LNCAP (cell line): ENCODE results near the gene ZNF281.

Source experiments
- TF ChIP-seq, protein P1 (sequence below): fragments of 450-650 bp; IDR thresholded peaks from 2 replicates; pipeline ENCODE4 v1.5.1; 2017; ENCODE audit warnings: mild to moderate bottlenecking

Gene ZNF281, protein sequence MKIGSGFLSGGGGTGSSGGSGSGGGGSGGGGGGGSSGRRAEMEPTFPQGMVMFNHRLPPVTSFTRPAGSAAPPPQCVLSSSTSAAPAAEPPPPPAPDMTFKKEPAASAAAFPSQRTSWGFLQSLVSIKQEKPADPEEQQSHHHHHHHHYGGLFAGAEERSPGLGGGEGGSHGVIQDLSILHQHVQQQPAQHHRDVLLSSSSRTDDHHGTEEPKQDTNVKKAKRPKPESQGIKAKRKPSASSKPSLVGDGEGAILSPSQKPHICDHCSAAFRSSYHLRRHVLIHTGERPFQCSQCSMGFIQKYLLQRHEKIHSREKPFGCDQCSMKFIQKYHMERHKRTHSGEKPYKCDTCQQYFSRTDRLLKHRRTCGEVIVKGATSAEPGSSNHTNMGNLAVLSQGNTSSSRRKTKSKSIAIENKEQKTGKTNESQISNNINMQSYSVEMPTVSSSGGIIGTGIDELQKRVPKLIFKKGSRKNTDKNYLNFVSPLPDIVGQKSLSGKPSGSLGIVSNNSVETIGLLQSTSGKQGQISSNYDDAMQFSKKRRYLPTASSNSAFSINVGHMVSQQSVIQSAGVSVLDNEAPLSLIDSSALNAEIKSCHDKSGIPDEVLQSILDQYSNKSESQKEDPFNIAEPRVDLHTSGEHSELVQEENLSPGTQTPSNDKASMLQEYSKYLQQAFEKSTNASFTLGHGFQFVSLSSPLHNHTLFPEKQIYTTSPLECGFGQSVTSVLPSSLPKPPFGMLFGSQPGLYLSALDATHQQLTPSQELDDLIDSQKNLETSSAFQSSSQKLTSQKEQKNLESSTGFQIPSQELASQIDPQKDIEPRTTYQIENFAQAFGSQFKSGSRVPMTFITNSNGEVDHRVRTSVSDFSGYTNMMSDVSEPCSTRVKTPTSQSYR

DNA sequence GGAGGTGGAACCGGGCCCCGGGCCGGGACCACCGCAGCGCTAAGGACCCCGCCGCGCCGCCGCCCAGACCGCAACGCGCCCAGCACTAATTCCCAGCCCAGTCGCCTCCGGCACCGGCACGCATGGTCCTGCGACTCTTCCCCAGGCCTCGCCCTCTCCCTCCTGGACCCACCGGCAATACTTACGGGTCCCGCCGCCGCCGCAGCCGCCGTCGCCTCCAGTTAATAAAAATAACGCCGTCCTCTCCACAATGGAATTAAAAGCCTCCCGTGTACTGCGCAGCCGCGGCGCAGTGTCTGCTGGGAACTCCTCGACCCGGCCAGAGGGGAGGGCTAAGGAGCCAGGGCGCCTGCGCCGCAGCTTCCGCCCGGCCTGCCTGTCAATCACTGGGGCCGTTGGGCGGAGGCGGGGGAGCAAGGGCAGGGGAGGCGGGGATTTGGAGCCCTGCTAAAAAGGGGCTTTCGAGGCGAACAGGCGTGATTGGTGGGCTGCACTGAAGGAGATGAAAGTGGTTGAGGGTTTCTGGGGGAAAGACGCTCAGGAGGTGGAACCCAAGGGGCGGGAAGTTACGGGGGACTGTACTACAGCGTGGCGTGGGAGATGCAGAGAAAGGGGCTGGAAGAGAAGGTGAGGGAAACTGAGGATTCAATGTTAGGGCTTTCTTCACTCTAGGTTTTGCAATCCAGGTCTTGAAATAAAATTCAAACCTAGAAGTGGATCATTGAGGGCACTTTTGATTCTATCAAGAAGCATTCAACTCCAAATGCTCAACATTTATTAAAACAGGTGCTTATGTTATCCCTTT lies at the start of gene ZNF281:
TSS of gene ZNF281 (minus strand) at position 276 of the 805 bp plus-strand sequence. CDS start 331 bp downstream, outside the sequence.
- TF ChIP-seq, protein P1, sequence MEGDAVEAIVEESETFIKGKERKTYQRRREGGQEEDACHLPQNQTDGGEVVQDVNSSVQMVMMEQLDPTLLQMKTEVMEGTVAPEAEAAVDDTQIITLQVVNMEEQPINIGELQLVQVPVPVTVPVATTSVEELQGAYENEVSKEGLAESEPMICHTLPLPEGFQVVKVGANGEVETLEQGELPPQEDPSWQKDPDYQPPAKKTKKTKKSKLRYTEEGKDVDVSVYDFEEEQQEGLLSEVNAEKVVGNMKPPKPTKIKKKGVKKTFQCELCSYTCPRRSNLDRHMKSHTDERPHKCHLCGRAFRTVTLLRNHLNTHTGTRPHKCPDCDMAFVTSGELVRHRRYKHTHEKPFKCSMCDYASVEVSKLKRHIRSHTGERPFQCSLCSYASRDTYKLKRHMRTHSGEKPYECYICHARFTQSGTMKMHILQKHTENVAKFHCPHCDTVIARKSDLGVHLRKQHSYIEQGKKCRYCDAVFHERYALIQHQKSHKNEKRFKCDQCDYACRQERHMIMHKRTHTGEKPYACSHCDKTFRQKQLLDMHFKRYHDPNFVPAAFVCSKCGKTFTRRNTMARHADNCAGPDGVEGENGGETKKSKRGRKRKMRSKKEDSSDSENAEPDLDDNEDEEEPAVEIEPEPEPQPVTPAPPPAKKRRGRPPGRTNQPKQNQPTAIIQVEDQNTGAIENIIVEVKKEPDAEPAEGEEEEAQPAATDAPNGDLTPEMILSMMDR = no peak

DNA sequence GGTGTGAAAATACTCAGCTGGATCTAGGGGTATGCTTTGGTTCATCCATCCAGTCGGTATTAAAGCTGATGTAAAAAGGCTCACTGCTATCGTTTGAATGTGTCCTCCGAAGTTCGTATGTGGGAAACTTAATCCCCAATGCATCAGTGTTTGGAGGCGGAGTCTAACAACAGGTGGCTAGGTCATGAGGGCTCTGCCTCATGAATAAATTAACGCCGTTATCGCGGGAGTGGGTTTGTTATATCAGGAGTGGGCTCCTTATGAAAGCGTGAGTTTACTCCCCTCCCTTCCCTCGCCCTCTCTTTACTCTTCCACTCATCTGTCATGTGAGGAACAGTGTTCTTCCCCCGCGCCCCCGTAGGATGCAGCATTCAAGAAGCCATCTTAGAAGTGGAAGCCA lies 48.9 kb upstream of the ZNF281 start:
- TF ChIP-seq, protein P1 = no peak

DNA sequence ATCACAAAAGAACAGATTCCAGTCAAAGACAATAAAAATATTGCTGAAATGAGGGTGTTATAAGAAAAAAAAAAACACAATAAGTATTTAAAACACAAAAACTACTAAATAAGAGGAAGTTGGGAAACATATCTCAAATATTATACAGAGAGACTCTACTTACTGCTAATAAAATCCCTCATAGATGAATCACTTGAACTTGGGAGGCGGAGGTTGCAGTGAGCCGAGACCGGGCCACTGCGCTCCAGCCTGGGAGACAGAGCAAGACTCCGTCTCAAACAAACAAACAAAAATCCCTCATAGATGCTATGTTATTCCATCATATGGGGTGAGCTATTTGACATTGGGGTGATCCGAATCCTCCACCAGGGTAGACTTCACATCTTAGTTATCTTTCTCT lies 48.0 kb upstream of the ZNF281 start:
- TF ChIP-seq, protein P1 = no peak

DNA sequence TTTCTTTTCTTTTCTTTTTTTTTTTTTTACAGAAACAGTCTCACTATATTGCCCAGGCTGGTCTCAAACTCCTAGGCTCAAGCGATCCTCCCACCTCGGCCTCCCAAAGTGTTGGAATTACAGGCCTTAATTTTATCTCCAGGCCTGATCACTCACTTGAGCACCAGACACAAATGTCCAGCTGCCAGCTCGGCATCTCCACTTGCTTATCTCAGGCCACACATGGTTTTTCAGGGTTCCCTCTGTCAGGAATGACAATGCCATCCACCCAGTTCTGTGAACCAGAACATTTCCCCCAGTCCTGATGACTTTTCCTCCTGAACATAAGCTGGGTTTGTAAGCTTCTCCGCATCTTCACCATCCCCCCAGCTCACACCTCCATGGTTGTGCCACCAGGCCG lies 44.6 kb upstream of the ZNF281 start:
- TF ChIP-seq, protein P1 = no peak

DNA sequence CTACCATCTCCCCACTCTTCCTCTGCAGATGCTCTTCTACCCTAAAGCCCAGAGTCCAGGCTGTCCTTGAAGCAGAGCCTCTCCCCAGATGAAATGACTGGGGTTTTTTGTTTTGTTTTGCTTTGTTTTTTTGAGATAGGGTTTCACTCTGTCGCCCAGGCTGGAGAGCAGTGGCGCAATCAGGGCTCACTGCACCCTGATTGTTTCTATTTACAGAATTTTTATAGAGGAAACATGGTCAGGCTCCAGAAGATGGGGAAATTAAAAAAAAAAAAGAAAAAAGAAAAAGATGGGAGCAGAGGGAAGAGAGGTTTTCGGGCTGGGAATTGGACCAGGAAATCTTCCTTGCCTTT lies 43.7 kb upstream of the ZNF281 start:
- TF ChIP-seq, protein P1 = no peak

DNA sequence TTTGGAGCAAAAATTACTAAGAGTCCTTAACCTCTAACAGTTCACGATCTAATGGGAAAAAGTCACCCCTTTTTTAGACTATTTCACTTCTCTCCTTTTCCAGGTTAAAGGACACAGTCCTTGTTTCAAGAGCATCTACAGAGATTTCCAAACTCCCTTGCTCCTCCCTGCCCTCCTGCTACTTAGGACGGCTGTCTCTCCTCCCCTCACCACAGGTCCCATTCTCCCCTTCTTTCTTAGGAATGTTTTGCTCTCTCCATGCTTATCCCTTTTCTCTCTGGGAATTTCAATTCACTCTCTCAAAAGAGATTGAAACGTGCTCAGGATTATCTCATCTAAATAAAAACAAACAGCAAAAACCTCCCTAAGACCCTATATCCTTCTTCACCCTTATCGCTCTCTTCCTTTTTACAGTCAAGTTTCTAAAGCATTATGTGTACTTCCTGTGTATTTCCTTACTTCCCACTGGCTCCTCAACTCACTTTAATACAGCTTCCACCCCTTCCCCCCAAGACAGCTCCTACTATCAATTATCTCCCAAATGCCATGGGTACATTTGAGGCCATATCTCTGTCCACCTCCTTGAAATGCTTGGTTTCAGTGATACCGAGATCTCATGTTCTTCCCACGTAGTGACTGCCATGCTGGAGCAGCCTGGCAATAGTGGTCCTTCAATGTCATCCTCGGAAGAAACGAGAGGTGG lies 43.2 kb upstream of the ZNF281 start:
- TF ChIP-seq, protein P1 = no peak
